OCI-LY3 (cell line): ENCODE results near the gene FTO.

Experiments
- H2AFZ ChIP-seq: fragments of 200-600, 300-600 bp; shearing (Covaris generic); 2 replicates; pipeline ENCODE4 v1.6.0; 2014; ENCODE audit warnings: antibody characterized with exemption, low read depth, low read length
- H3K27ac ChIP-seq: fragments of 200-600, 300-600 bp; sonication (generic); 2 replicates; pipeline ENCODE4 v1.5.1; 2014; ENCODE audit warnings: mild to moderate bottlenecking, low read length, moderate library complexity, mixed read lengths
- H3K27me3 ChIP-seq: fragments of 200-600, 300-600 bp; sonication (generic); 2 replicates; pipeline ENCODE4 v1.6.1; 2014; ENCODE audit warnings: low read depth, low read length, mixed read lengths
- H3K36me3 ChIP-seq: fragments of 200-600, 300-600 bp; sonication (generic); replicated peaks from 2 replicates; pipeline ENCODE3; 2014; ENCODE audit warnings: low read depth, low read length, mixed read lengths
- H3K4me1 ChIP-seq: fragments of 300-600, 200-600 bp; sonication (generic); 2 replicates; pipeline ENCODE4 v1.6.1; 2014; ENCODE audit warnings: low read length, mixed read lengths
- H3K4me2 ChIP-seq: fragments of 200-600, 300-600 bp; sonication (generic); 2 replicates; pipeline ENCODE4 v1.6.1; 2014; ENCODE audit warnings: low read length, mixed read lengths
- H3K4me3 ChIP-seq: fragments of 300-600, 200-600 bp; sonication (generic); 2 replicates; pipeline ENCODE4 v1.5.1; 2014; ENCODE audit warnings: antibody characterized with exemption, mild to moderate bottlenecking, low read length, moderate library complexity
- H3K79me2 ChIP-seq: fragments of 300-600, 200-600 bp; shearing (Covaris generic); 2 replicates; pipeline ENCODE4 v1.6.1; 2014; ENCODE audit warnings: mild to moderate bottlenecking, low read length, mixed read lengths
- H3K9ac ChIP-seq: fragments of 300-600, 200-600 bp; shearing (Covaris generic); 2 replicates; pipeline ENCODE4 v1.6.0; 2014; ENCODE audit warnings: mild to moderate bottlenecking, low read length, moderate library complexity
- H3K9me3 ChIP-seq: fragments of 200-600, 300-600 bp; shearing (Covaris generic); 2 replicates; pipeline ENCODE4 v1.6.1; 2014; ENCODE audit warnings: low read length, mixed read lengths; ENCODE audit not compliant: insufficient read depth
- H4K20me1 ChIP-seq: fragments of 200-600, 300-600 bp; sonication (generic); 2 replicates; pipeline ENCODE4 v1.6.1; 2016; ENCODE audit warnings: low read length, mixed read lengths; ENCODE audit not compliant: insufficient read depth
- EZH2phosphoT487 ChIP-seq: fragments of 200-600 bp; shearing (Covaris generic); IDR thresholded peaks from 2 replicates; pipeline ENCODE4 v1.6.1; 2018; ENCODE audit warnings: antibody characterized with exemption, mixed run types, low read depth
- TF ChIP-seq, protein P1 (sequence below): fragments of 200-600, 300-600 bp; sonication (generic); IDR thresholded peaks from 2 replicates; pipeline ENCODE4 v1.5.1; 2014; ENCODE audit warnings: antibody characterized with exemption, low read length, low read depth

The FTO gene

GRCh38 chr16:54175552-54176375, 471.8 kb downstream of the FTO start:
- Histone ChIP-seq H3K4me1 (no peaks in the 10 kb centered on the region), H3K27me3 (peaks cover 14% of the 10 kb centered on the region; the same call in 1 of the 2 replicates), H2AFZ (no peak overlapping the region), H3K9ac (no peak overlapping the region), H3K9me3 (no peaks in the 10 kb centered on the region), H3K4me3 (no peak overlapping the region), H3K36me3 (no peaks in the 10 kb centered on the region), H3K4me2 (no peak overlapping the region), H3K27ac (no peak overlapping the region), H3K79me2 (no peaks in the 10 kb centered on the region), H4K20me1 (no peaks in the 10 kb centered on the region)
- TF ChIP-seq, protein P1, sequence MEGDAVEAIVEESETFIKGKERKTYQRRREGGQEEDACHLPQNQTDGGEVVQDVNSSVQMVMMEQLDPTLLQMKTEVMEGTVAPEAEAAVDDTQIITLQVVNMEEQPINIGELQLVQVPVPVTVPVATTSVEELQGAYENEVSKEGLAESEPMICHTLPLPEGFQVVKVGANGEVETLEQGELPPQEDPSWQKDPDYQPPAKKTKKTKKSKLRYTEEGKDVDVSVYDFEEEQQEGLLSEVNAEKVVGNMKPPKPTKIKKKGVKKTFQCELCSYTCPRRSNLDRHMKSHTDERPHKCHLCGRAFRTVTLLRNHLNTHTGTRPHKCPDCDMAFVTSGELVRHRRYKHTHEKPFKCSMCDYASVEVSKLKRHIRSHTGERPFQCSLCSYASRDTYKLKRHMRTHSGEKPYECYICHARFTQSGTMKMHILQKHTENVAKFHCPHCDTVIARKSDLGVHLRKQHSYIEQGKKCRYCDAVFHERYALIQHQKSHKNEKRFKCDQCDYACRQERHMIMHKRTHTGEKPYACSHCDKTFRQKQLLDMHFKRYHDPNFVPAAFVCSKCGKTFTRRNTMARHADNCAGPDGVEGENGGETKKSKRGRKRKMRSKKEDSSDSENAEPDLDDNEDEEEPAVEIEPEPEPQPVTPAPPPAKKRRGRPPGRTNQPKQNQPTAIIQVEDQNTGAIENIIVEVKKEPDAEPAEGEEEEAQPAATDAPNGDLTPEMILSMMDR, result no peak
- TF ChIP-seq EZH2phosphoT487, result no peak

GRCh38 chr16:54176376-54176901, 472.5 kb downstream of the FTO start:
- no peaks in the 10 kb centered on the region for H3K36me3 ChIP-seq
- no peak overlapping the region for H3K4me3 ChIP-seq
- no peaks in the 10 kb centered on the region for H4K20me1 ChIP-seq
- H3K4me1 ChIP-seq, result no peaks in the 10 kb centered on the region
- H3K79me2 ChIP-seq, result no peaks in the 10 kb centered on the region
- H3K9me3 ChIP-seq, result no peaks in the 10 kb centered on the region
- no peak overlapping the region for H3K27ac ChIP-seq
- H3K27me3 ChIP-seq, result peaks cover 17% of the 10 kb centered on the region; the same call in 1 of the 2 replicates
- H2AFZ ChIP-seq, result no peak overlapping the region
- no peak overlapping the region for H3K9ac ChIP-seq
- TF ChIP-seq EZH2phosphoT487, result no peak
- TF ChIP-seq, protein P1, result no peak
- no peak overlapping the region for H3K4me2 ChIP-seq

GRCh38 chr16:54177052-54177861, 473.3 kb downstream of the FTO start:
- Histone ChIP-seq H3K27me3 (peaks cover 15% of the 10 kb centered on the region; the same call in 1 of the 2 replicates), H3K4me2 (no peak overlapping the region), H3K27ac (no peak overlapping the region), H3K4me1 (no peaks in the 10 kb centered on the region), H3K36me3 (no peaks in the 10 kb centered on the region), H3K79me2 (no peaks in the 10 kb centered on the region), H3K9me3 (no peaks in the 10 kb centered on the region), H3K4me3 (no peak overlapping the region), H4K20me1 (no peaks in the 10 kb centered on the region), H3K9ac (no peak overlapping the region), H2AFZ (no peak overlapping the region)
- TF ChIP-seq EZH2phosphoT487, result no peak
- TF ChIP-seq, protein P1, result no peak
